ENCODE measurements around the gene WDR27. TPM values are rescaled to one million over a fixed set of nuclear protein-coding genes. Genes with fewer than 3 reads are reported as not detected.

The WDR27 gene
- total and polyA plus RNA-seq, 2 donors from 2014 or later: 12.3 to 45.0 TPM

DNA sequence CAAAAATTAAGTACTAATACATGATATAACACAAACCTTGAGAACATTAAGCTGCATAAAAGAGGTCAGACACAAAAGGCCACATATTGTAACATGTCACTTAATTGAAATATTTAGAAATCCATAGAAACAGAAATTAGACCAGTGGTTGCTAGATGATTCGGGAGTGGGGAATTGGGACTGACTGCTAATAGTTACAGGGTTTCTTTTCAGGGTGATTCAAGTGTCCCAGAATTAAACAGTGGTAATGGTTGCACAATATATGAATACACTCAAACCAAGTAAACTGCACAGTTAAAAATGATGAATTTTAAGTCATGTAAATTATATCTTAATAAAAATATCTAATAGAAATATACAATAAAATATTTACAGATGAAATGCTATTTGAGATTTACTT is 174.5 kb downstream of the WDR27 start:
- no peak for TF ChIP-seq CTCF (IDR thresholded peaks at IDR 0.05; ENCODE audit: borderline replicate concordance, extremely low read depth, insufficient read depth)
- H3K27me3 ChIP-seq (ENCODE audit: control insufficient read depth, insufficient read depth, low read length): no peaks in the 10 kb centered on the region
- H3K9me3 ChIP-seq (ENCODE audit: control insufficient read depth in 2 of 3, insufficient read depth in 1 of 3, low read length in 3 of 3): no peaks in the 10 kb centered on the region
- H3K27ac ChIP-seq (ENCODE audit: low read depth in 2 of 2, low read length in 2 of 2): no peak overlapping the region
- no peaks in the 10 kb centered on the region for H3K36me3 ChIP-seq (ENCODE audit: control insufficient read depth in 2 of 3, insufficient read depth in 3 of 3, low read length in 3 of 3)
- intact Hi-C loops (cut with DNase I): no loop called here
- peaks cover 0 to 12% (median 4%) of the 10 kb centered on the region in 3 donors for H3K4me1 ChIP-seq (ENCODE audit: control insufficient read depth in 2 of 3, insufficient read depth in 2 of 3, low read depth in 1 of 3, low read length in 3 of 3)
- FAIRE-seq: peak; percentile 27
- DNase-seq: no peak
- H3K4me3 ChIP-seq (ENCODE audit: low read length in 3 of 3): no peak overlapping the region
- H3K9ac ChIP-seq (ENCODE audit: low read length in 3 of 3): no peak overlapping the region

- Histone ChIP-seq H3K9ac (ENCODE audit: low read length in 3 of 3) (no peak overlapping the region), H3K27me3 (ENCODE audit: control insufficient read depth, insufficient read depth, low read length) (no peaks in the 10 kb centered on the region), H3K36me3 (ENCODE audit: control insufficient read depth in 2 of 3, insufficient read depth in 3 of 3, low read length in 3 of 3) (no peaks in the 10 kb centered on the region), H3K4me3 (ENCODE audit: low read length in 3 of 3) (no peak overlapping the region), H3K27ac (ENCODE audit: low read depth in 2 of 2, low read length in 2 of 2) (no peak overlapping the region), H3K9me3 (ENCODE audit: control insufficient read depth in 2 of 3, insufficient read depth in 1 of 3, low read length in 3 of 3) (no peaks in the 10 kb centered on the region), H3K4me1 (ENCODE audit: control insufficient read depth in 2 of 3, insufficient read depth in 2 of 3, low read depth in 1 of 3, low read length in 3 of 3) (no peaks in the 10 kb centered on the region)
- TF ChIP-seq CTCF (IDR thresholded peaks at IDR 0.05; ENCODE audit: borderline replicate concordance, extremely low read depth, insufficient read depth): no peak
- FAIRE-seq: no peak
- no peak for DNase-seq
- intact Hi-C loops (cut with DNase I): no loop called here
These were observed 180.0 kb downstream of the WDR27 start for GRCh38 chr6:169521825-169522224.

DNA sequence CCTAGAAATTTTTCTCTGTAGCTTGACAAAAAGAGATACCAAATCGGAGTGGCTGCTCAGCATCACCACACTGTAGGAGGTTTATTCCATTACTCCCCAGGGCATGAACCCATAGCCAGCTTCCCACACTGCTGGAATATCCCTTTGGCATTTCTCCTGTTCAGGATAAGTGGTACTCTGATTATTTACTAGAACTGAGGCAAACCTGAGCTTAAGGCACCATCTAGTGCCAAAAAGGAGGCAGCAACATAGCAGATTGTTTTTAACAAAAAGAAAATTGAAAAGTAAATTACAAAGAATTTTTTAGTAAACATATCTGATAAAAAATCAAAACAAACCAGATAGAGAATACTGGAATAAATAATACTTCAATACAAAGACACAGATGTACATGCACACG is 181.7 kb downstream of the WDR27 start:
- Histone ChIP-seq H3K36me3 (ENCODE audit: control insufficient read depth in 2 of 3, insufficient read depth in 3 of 3, low read length in 3 of 3) (no peaks in the 10 kb centered on the region), H3K9ac (ENCODE audit: low read length in 3 of 3) (no peak overlapping the region), H3K27ac (ENCODE audit: low read depth in 2 of 2, low read length in 2 of 2) (no peak overlapping the region), H3K9me3 (ENCODE audit: control insufficient read depth in 2 of 3, insufficient read depth in 1 of 3, low read length in 3 of 3) (no peaks in the 10 kb centered on the region), H3K4me1 (ENCODE audit: control insufficient read depth in 2 of 3, insufficient read depth in 2 of 3, low read depth in 1 of 3, low read length in 3 of 3) (no peaks in the 10 kb centered on the region), H3K4me3 (ENCODE audit: low read length in 3 of 3) (no peak overlapping the region), H3K27me3 (ENCODE audit: control insufficient read depth, insufficient read depth, low read length) (no peaks in the 10 kb centered on the region)
- intact Hi-C loops (cut with DNase I): no loop called here
- DNase-seq (no peak), FAIRE-seq (no peak)
- no peak for TF ChIP-seq CTCF (IDR thresholded peaks at IDR 0.05; ENCODE audit: borderline replicate concordance, extremely low read depth, insufficient read depth)

DNA sequence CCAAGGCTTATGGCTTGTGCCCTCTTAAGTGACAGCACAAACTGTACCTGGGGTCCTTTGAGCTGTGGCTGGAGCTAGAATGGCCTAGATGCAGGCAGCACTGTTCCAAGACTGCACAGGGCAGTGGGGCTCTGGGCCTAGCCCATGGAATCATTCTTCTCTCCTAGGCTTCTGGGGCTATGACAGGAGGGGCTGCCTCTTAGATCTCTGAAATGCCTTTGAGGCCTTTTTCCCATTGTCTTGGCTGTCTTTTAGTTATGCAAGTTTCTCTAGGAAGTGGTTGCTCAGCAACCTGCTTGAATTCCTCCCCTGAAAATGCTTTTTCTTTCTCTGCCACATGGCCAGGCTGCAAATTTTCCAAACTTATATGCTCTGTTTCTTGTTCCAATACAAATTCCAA is 183.4 kb downstream of the WDR27 start:
- Histone ChIP-seq H3K4me1 (ENCODE audit: control insufficient read depth in 2 of 3, insufficient read depth in 2 of 3, low read depth in 1 of 3, low read length in 3 of 3) (no peaks in the 10 kb centered on the region), H3K9me3 (ENCODE audit: control insufficient read depth in 2 of 3, insufficient read depth in 1 of 3, low read length in 3 of 3) (no peaks in the 10 kb centered on the region), H3K27ac (ENCODE audit: low read depth in 2 of 2, low read length in 2 of 2) (no peak overlapping the region), H3K4me3 (ENCODE audit: low read length in 3 of 3) (no peak overlapping the region), H3K27me3 (ENCODE audit: control insufficient read depth, insufficient read depth, low read length) (no peaks in the 10 kb centered on the region), H3K36me3 (ENCODE audit: control insufficient read depth in 2 of 3, insufficient read depth in 3 of 3, low read length in 3 of 3) (no peaks in the 10 kb centered on the region), H3K9ac (ENCODE audit: low read length in 3 of 3) (no peak overlapping the region)
- TF ChIP-seq CTCF (IDR thresholded peaks at IDR 0.05; ENCODE audit: borderline replicate concordance, extremely low read depth, insufficient read depth): no peak
- intact Hi-C loops (cut with DNase I): no loop called here
- DNase-seq (no peak), FAIRE-seq (no peak)

All from kidney (tissue), 14 donors.